ENCODE results near the gene ZNF71. TPM values are rescaled to one million over a fixed set of nuclear protein-coding genes. Genes with fewer than 3 reads are reported as not detected.

The ZNF71 gene
- total and polyA plus RNA-seq, 2 donors (not counting 1 experiment from before 2014, with no cell fraction given), result 4.3 to 9.2 TPM

- Histone ChIP-seq H3K4me1 (ENCODE audit: control insufficient read depth, extremely low read depth, insufficient read depth, low read length) (no peaks in the 10 kb centered on the region), H3K27me3 (ENCODE audit: control insufficient read depth, insufficient read depth, low read length) (no peaks in the 10 kb centered on the region), H3K79me2 (ENCODE audit: control insufficient read depth, insufficient read depth, low read length) (peaks cover 23% of the 10 kb centered on the region), H3K27ac (ENCODE audit: insufficient read depth, low read length) (no peak overlapping the region), H4K20me1 (ENCODE audit: control insufficient read depth, extremely low read depth, insufficient read depth, low read length) (no peaks in the 10 kb centered on the region), H3K36me3 (ENCODE audit: control insufficient read depth, insufficient read depth, low read length) (peaks cover 6% of the 10 kb centered on the region), H3K9ac (ENCODE audit: insufficient read depth, low read length) (no peak overlapping the region), H3K4me3 (replicated peaks in 1 of 4; ENCODE audit: control extremely low read depth in 1 of 4, insufficient read depth in 1 of 4, low read depth in 3 of 4, low read length in 4 of 4) (no peak overlapping the region), H3K4me2 (ENCODE audit: extremely low read depth, insufficient read depth, low read length) (no peak overlapping the region), H2AFZ (ENCODE audit: low read length) (no peak overlapping the region), H3K9me3 (ENCODE audit: control insufficient read depth, insufficient read depth, low read depth, low read length) (no peaks in the 10 kb centered on the region)
- no peak for TF ChIP-seq CTCF (conservative IDR thresholded peaks at IDR 0.05 in 1 of 2, IDR thresholded peaks at IDR 0.05 in 1 of 2; ENCODE audit: low read depth in 1 of 2, low read length in 2 of 2)
- TF ChIP-seq EZH2 (IDR thresholded peaks at IDR 0.05; ENCODE audit: low read length, missing control alignments), result no peak
- DNase-seq (ENCODE audit: low read depth in 2 of 2), result peak in 1 of 2 donors; percentile 36
Measured at GRCh38 chr19:56597696-56598095, 2.6 kb downstream of the ZNF71 start.

DNA sequence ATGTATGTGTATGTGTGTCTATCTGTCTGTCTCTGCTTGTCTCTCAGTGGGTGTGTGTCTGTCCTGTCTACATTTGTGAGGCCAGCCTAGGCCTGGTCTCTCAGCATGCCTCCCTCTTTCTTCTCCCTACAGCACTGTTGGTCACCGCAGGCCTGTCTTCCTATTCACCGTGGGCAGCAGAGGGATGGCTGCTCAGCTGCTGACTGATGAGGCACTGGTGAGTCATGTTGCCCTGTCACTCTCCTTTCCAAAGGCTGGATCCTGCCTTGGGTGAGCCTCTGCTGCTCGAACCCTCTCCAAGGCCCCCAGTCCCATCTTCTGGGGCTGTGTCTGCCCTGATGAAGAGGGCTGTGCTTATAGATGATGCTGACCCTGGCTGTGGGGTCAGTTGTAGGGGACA lies 6.3 kb downstream of the ZNF71 start:
- Histone ChIP-seq H3K4me1 (ENCODE audit: control insufficient read depth, extremely low read depth, insufficient read depth, low read length) (no peaks in the 10 kb centered on the region), H3K27ac (ENCODE audit: insufficient read depth, low read length) (no peak overlapping the region), H3K9ac (ENCODE audit: insufficient read depth, low read length) (no peak overlapping the region), H3K36me3 (ENCODE audit: control insufficient read depth, insufficient read depth, low read length) (peaks cover 6% of the 10 kb centered on the region), H3K79me2 (ENCODE audit: control insufficient read depth, insufficient read depth, low read length) (peaks cover 14% of the 10 kb centered on the region), H3K4me3 (replicated peaks in 1 of 4; ENCODE audit: control extremely low read depth in 1 of 4, insufficient read depth in 1 of 4, low read depth in 3 of 4, low read length in 4 of 4) (no peak overlapping the region), H3K27me3 (ENCODE audit: control insufficient read depth, insufficient read depth, low read length) (no peaks in the 10 kb centered on the region), H3K9me3 (ENCODE audit: control insufficient read depth, insufficient read depth, low read depth, low read length) (no peaks in the 10 kb centered on the region), H2AFZ (ENCODE audit: low read length) (no peak overlapping the region), H3K4me2 (ENCODE audit: extremely low read depth, insufficient read depth, low read length) (no peak overlapping the region), H4K20me1 (ENCODE audit: control insufficient read depth, extremely low read depth, insufficient read depth, low read length) (no peaks in the 10 kb centered on the region)
- TF ChIP-seq EZH2 (IDR thresholded peaks at IDR 0.05; ENCODE audit: low read length, missing control alignments) (no peak), CTCF (conservative IDR thresholded peaks at IDR 0.05 in 1 of 2, IDR thresholded peaks at IDR 0.05 in 1 of 2; ENCODE audit: low read depth in 1 of 2, low read length in 2 of 2) (no peak)
- peak in 1 of 2 donors; percentile 41 for DNase-seq (ENCODE audit: low read depth in 2 of 2)

GRCh38 chr19:56603829-56604228 lies 8.7 kb downstream of the ZNF71 start:
- Histone ChIP-seq H3K4me3 (replicated peaks in 1 of 4; ENCODE audit: control extremely low read depth in 1 of 4, insufficient read depth in 1 of 4, low read depth in 3 of 4, low read length in 4 of 4) (no peak overlapping the region), H3K36me3 (ENCODE audit: control insufficient read depth, insufficient read depth, low read length) (peaks cover 6% of the 10 kb centered on the region), H3K27me3 (ENCODE audit: control insufficient read depth, insufficient read depth, low read length) (no peaks in the 10 kb centered on the region), H2AFZ (ENCODE audit: low read length) (no peak overlapping the region), H3K4me1 (ENCODE audit: control insufficient read depth, extremely low read depth, insufficient read depth, low read length) (no peaks in the 10 kb centered on the region), H3K9ac (ENCODE audit: insufficient read depth, low read length) (no peak overlapping the region), H3K79me2 (ENCODE audit: control insufficient read depth, insufficient read depth, low read length) (peaks cover 10% of the 10 kb centered on the region), H4K20me1 (ENCODE audit: control insufficient read depth, extremely low read depth, insufficient read depth, low read length) (no peaks in the 10 kb centered on the region), H3K4me2 (ENCODE audit: extremely low read depth, insufficient read depth, low read length) (no peak overlapping the region), H3K27ac (ENCODE audit: insufficient read depth, low read length) (no peak overlapping the region), H3K9me3 (ENCODE audit: control insufficient read depth, insufficient read depth, low read depth, low read length) (no peaks in the 10 kb centered on the region)
- DNase-seq (ENCODE audit: low read depth in 2 of 2), result peak in 1 of 2 donors; percentile 60
- TF ChIP-seq CTCF (conservative IDR thresholded peaks at IDR 0.05 in 1 of 2, IDR thresholded peaks at IDR 0.05 in 1 of 2; ENCODE audit: low read depth in 1 of 2, low read length in 2 of 2) (no peak), EZH2 (IDR thresholded peaks at IDR 0.05; ENCODE audit: low read length, missing control alignments) (no peak)

Data from fibroblast of lung (primary cell).